Measurements from ENCODE around the gene ZIC1.

The ZIC1 gene

DNA sequence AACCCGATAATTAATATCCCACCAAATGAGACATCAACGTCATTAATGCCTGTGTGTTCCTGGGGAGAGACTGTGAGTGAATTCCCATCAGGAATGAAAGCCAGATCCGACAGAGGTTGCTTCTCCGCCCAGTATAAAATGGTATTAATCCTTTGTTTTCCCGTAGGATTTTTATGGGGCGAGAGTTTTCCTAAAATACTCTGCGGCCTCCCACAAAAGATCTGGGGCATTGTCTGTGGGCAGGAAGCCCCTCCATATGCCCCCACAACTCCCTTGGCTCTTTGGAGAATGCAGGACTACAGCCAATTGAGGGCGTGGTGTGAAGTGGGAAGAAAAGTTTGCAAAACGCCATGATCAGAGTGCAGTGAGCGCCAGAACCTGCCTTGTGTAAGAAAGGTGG lies 29.5 kb upstream of the ZIC1 start:
- DNase-seq (ENCODE audit: extremely low read depth in 1 of 2, low read depth in 1 of 2) = no peak

DNA sequence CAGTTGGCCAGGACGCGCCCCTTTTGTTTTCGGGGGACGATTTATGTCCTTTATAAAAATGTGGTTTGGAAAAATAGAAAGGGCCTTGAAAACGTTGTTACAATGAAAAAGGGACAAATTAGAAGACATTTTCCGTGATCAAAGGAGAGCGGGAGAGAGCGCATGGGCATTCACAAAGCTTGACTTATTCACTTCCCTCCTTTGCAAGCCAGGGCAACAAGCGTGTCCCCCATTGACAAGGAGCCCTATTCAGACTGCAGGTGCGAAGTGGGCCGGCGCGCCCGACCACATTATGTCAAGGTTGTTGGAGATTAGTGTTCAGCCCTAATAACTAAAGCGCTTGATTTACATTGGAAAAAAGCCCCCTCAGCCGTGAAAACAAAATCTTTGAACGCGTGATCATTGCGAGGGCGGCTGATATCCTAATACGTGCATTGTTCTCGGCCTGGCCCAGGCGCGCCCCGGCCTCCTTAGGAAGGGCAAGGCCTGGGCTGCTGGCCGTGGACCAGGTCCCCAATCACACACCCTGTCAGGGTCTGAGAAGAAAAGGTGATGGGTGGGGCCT lies 28.7 kb upstream of the ZIC1 start:
- no peak for DNase-seq (ENCODE audit: extremely low read depth in 1 of 2, low read depth in 1 of 2)

DNA sequence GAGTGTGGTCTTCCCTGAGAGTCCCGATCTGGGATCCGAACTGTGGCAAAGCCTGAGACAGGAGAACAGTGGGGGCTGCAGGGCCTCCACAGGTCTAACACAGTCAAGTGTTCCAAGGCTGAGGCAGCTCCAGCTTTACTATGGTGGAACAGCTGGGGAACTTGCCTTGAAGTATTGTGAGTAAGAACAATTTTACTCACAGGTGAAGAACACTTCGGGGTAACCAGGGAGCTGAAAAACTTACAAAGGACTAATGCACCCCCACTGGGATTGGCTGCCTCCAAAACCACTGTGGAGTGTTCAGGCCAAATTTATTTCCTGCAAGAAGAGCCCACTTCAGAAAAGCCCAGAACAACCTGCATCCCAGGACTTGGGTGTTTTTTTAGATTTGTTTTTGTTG lies 28.2 kb upstream of the ZIC1 start:
- no peak for DNase-seq (ENCODE audit: extremely low read depth in 1 of 2, low read depth in 1 of 2)

DNA sequence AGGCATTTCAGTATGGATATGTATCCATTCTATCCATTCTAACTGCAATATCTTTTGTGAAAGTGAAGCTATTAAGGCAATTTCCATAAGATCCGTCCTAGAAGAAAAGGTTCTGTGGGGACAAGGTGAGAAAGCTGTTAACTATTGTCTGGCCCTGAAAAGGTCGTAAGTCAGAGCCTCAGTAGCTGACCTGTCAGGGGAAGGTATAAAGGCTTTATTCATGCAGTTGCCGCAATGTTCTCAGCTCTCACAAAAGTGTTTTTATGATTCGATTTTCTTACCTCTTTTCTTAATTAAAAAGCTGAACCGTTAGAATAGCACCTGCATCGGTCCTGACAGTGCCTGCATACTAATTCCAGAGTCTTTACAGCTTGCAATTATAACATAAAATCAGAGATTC lies 27.6 kb upstream of the ZIC1 start:
- DNase-seq (ENCODE audit: extremely low read depth in 1 of 2, low read depth in 1 of 2) = no peak

DNA sequence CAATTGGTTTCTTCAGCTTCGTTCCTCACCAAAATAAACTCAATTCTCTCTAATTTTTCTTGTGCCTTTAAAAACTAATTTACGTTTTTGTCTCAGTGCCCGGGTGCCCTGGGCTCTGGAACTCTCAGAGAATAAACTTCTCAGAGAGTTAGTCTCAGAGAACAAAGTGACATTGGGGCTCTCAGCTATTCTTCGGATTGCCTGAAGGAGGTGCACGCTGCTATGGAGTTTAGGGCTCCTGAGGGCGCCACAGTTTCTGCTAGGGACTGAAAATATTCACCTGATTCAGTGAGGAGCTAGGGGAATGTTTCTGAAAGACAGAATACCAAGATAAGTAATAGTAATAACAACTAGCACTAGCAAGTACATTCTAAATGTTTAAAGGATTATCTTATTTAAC lies 25.5 kb upstream of the ZIC1 start:
- DNase-seq (ENCODE audit: extremely low read depth in 1 of 2, low read depth in 1 of 2) = no peak

DNA sequence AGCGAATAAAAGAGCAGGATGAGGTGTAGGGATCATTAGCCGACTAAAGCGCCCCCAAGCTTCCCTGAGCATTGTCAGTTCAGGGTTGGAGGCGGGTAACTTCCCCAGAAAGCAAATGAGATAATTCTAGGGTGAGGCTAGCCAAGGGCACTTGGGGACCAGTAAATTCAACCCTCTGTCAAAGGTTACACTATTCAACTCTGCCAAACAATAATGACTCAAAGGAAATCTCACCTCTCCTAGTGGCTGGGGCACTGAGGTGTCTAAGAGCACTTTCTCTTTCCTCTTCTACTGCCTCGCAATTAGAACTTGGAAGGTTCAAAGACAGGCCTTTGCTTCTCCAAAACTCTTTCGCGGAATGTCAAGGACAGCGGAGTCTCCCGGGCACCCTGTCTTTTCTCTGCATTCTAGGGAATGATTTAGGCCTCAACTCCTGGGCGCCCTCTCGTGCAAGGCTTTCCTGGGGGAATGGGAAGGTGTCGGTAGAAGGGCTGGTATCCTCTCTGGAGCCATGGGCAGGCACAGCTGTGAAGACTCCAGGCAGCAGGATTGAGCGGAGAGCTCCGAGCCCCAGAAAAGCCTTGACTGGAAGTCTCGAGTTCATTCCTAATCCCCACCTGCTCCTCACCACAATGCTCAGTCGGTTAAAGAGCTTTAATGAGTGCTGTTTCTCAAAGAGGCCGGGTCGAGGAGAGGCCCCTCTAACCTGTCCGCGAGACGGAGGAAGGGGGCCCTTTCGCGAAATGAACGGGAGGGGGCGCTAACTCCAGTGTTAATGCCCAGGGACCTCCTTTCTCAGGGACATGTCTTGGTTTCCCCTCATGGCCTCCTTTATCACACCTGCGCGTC lies 24.7 kb upstream of the ZIC1 start:
- DNase-seq (ENCODE audit: extremely low read depth in 1 of 2, low read depth in 1 of 2) = no peak

DNA sequence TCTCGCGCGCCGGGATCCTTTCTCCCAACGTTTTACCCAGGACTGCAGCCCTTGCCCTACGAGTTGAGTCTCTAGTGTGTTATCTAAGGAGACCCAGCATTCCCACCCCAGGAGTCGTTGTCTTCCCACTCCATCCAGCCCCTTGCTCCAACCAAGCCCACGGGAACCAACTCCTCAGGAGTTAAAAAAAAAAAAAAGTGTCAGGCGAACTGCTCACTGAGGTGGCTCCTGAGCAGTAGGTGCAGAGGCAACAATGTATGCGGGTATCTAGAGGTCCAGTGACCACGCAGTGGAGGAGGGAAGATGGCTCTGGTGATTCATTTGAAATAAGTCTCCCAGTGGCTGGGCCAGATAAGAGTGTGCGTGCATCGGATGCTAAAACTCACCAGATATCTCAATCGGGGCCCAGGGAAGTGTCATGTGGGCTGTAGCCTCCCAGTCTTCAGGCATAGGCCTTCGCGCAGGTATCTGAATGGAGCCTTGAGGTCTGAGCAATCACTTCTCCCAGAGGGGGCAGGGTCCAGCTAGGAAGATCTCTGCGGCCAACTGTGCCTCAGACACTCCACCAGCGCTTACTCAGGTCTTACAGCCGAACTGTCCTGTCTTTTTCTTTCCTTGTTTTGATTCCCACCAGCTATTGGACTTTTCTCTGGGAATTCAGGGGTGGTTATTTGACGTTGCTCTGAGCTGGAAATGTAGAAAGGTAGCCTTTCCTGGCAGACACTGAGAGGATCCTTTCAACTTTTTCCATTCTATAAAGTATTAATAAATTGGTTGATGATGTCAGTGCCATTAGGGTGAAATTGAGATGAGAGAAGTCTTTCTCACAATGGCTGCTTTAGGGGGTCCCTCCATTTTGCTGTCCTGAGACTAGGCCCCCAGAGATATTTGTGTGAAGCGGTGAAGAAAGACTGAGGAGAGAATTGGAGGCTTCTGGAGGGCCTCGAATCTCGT lies 23.8 kb upstream of the ZIC1 start:
- no peak for DNase-seq (ENCODE audit: extremely low read depth in 1 of 2, low read depth in 1 of 2)

DNA sequence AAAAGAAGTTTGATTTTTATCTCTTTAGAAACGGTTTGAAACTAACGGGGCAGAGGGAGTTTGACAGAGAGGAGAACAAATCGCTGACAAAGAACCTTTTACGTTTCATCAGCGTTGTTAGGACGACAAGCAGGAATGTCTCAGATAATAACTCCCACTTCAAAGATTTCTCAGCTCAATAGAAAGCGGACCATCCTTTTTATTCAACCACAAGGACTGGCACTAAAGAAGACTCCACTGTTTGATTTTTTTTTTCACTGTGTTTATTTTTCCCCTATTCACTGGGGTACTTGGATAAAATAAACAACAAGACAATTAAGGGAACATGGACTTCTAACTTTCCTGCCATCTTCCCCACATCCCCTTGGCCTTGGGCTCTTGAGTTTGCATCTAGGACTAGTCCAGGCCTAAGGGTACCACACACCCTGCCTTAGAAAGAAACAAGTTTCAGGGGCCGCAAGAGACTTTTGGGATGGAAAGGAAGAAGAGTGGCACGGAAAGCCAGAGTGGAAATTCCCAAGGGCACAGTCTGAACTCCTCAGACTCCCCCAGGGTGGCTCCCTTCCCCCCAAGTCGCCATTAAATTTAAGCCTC lies 21.8 kb upstream of the ZIC1 start:
- DNase-seq (ENCODE audit: extremely low read depth in 1 of 2, low read depth in 1 of 2) = no peak

DNA sequence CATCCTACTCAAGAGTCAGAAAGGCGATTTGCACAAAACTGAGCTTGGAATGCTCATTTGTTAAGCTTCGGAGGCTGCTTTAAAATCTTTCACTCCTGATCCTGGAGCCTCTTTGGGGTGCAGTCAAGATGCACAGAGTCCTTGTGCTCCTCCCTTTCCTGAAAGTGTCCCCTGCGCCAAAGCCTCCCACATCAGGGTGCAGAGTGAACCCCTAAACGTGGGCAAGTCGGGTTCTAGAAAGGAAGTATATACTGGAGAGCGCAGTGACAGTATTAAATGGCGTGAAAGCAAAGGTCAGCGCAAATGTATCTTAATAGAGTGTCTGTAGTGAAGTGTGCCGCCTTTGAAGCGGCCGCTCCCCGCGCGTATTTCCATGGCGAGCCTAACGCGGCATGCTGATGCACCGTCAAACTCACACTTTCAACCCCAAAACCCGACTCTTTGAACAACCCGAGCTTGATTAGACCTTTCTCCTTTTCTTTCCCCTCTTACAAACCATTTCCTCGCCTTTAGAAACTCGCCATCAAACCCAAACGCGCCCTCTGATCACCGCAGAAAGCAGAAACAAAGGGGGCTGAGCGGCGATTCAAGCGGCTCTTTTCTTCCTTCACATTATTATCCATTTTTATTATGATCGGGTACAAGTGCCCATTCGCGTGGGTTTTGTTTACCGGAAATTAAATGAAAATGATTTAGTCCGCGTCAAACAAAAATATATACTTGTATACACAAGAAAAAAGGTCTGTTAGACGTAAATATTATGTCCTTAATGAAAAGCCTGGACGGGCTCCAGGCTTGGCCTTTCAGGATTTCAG lies 21.1 kb upstream of the ZIC1 start:
- no peak for DNase-seq (ENCODE audit: extremely low read depth in 1 of 2, low read depth in 1 of 2)

DNA sequence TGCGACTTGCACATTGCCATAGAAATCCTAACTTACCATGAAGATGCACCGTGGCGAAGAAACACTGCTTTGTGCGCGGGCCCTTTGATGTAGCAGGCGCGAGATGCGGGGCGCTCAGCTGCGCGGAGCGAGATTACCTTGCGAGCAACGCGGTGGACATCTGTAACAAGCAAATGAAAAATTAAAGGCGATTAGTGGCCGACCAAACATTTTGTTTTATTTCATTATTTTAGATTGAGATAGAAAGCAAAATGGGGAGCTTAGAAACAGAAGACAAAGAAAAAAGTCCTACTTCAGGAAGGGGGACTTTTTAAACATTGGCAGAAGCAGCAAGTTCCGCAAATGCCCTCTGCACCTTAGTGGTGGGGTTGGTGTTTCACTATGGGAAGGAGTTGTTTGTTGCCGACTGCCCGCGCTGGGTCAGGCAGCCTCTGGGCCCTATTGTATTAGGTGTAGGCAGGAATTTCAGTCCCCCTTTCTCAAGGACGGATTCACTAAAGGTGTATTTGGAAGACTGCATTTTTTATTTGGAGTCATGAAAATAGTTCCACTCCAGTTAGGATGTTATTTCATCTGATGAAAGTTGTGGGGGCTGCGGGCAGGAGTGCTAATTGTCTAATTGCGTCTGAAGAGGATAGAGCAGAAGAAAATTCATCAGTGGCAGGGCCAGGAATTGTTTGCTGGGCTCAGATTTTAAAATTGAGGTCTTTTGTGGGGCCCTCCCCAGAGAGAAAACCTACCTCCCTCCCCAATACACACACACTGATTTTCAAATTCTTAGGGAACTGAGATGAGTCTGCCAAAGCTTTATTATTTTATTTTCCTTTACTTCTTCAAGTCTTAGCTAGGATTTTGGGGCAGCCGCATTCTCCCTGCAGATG lies 20.2 kb upstream of the ZIC1 start:
- no peak for DNase-seq (ENCODE audit: extremely low read depth in 1 of 2, low read depth in 1 of 2)

DNA sequence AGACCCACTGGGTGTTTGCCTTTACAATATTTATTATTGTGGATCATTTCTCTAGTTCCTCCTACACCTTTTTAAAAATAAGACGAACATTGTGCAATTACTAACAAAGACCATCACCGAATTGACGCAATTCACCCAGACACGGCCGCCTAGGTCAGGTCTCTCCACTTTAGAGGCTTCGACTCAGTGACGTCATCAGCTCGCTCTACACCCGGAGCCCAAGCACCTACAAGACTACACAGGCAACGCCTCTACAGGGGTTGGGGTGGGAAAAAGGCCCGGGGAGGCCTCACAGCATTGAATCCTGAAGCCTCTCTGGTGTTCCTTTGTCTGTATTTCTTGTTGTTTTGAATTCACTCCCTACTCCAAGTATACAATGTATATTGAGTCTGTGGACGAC lies 19.4 kb upstream of the ZIC1 start:
- DNase-seq (ENCODE audit: extremely low read depth in 1 of 2, low read depth in 1 of 2) = no peak

DNA sequence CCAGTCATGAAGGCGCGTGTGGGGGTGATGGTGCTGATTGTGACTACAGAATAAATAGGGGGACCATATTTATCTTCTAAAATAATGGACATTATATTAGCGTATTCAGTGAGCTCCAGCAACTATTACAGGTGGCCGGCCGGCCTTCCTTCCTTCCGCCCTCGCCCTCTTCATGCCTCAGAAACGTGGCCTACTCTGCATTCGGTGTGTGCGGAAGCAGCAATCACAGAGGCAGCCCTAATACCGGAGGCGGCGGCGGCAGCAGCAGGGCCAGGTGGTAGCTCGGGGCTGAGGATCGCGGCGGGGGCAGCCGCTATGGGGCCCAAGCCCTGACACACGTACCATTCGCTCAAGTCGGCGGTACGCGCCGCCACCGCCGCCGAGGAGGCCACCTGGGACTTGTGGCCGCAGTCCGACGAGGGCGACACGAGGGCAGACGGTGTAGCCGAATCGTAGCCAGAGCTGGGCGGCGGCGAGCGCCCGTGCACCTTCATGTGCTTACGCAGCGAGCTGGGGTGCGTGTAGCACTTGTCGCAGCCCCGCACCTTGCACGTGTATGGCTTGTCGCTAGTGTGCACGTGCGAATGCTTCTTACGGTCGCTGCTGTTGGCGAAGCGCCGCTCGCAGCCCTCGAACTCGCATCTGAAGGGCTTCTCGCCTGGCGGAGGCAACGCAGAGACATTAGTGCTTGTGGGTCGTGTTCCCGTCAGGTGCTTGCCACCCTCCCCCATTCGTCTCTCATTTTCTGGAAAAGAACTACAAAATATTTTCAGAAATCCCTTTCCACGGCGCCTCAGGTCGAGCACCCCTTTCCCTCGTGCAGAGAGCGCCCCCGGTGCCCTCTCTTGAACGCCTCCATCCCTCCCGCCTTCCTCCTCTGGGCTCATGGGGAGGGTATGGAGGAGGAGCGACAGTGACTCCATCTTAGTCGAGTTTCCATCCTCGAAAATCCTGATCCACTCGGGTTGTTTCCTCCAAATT lies 18.3 kb upstream of the ZIC1 start:
- DNase-seq (ENCODE audit: extremely low read depth in 1 of 2, low read depth in 1 of 2) = no peak

DNA sequence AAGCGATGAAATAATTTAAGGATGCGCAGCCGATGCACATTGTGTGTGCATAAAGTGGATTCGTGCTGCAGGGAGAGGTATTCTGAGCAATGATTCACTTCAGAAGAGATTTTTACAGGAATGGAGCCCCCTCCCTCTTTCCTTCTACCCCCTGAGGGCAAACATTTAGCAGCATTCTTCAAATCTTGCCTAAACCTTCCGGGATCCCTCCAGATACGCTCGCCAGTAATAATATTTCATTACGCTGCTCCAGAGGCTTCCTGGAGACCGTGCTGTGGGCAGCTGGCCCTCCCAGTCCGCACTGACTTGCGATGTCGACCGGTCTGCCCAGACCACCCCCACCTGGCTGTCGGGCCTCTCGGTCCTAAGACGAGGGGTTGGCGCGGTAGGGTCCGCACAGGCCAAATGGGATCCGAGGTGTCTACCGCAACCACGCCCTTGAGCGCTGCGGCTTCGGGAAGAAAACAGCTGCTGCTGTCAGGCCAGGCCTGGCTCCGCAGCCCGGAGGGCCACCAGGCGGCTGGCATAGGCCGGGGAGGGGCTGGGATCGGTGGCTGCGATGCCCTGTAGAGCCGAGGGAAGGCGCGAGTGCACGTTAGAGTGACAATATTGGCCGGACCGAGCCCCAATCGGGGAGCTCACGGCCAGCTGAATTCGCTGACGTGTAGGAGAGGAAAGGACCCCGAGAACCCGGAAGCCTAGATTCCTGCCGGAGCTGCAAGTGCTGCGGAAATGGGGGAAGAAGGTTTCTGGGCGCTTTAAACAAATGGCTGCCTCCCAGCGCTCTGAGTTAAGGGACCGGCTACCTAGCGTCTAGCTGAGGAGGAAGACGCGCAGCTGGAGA lies 17.2 kb upstream of the ZIC1 start:
- no peak for DNase-seq (ENCODE audit: extremely low read depth in 1 of 2, low read depth in 1 of 2)

DNA sequence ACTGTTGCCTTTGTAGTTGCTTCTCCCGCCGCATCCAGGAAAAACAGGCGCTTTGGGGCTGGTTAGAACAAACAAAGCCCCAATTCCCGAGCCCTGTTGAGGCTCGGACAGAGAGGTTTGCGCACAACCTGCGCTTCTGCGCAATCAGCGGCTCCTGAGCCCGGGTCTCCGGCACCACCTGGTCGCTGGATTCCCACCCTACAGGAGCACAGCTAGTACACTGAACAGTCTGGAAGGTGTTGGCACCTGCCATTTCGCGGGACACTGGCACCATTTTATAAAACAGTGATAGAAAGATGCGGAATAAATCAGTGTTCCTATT lies 16.6 kb upstream of the ZIC1 start:
- no peak for DNase-seq (ENCODE audit: extremely low read depth in 1 of 2, low read depth in 1 of 2)

DNA sequence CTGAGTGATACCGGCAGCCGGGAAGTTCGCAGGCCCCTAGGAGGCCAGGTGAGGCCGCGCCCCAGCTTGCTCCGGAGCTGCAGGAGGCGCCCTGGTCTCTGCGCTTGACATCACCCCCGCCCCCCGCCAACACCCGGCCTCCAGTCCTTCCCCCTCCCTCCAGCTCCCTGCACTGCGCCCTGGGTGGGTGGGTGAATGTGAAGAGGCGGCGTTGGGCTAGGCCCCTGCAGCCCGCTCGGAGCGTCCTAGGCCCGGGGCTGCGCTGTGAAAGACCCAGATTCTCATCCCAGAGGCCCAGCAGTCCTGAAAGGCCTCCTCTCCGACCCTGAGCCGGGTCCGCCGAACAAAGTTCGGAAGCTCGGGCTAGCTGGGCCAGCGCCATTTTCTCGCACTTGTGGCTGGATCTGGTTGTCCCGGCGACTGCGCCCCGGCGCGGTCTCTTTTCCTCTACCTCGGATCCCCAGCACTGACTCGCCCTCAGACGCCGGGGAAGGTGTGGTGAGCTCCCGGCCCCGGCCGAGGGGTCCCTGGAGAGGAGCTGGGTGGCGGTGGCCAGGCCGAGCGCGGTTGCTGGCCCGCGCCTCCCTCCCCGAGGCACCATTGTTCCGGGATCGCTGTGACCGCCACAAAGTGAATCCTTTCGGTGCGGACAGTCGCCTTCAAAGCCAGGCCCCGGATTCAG lies 15.8 kb upstream of the ZIC1 start:
- no peak for DNase-seq (ENCODE audit: extremely low read depth in 1 of 2, low read depth in 1 of 2)

DNA sequence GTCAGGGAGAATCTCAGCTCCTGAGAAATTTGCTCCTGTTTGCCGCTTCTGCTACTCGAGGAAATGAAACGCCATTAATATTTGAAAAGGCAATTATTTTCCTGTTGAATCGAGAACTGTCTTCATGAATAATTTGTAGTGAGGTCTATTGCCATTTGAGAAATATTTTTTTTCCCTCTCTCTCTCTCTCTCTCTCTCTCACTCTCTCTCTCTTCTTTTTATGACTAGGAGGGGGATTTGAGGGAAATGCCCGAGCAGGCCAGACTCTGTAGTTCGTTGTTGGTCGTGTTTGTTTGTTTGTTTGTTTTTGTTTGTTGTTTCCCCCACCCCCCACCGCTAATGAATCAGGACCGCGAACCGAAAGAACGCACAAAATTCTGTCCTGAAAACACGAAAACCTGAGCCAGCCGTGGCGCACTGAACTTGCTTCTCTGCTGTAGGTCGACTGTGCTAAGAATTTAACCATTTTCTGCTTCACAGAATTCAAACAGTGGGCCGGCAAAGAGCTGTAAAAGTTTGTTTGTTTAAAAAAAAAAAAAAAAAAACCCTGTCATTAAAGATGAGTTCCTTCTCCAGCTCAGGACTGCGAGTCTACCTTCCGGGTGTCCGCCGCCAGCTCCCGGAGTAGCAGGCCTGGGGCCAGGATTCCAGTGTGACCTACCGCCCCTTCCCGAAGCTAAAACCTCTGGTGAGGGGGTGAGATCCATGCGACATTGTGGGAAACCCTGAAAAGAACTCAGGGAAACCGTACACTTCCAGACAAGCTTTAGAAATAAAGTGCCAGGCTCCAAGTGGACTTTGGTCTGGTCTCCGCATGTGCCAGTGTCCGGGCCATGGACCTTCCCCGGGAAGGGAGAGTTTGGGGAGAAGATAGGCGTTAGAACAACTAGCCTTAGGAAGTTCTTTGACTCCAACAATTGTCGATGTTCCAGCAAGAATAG lies 15.0 kb upstream of the ZIC1 start:
- DNase-seq (ENCODE audit: extremely low read depth in 1 of 2, low read depth in 1 of 2) = no peak

Data from activated CD8-positive, alpha-beta memory T cell treated with anti-CD3 and anti-CD28 coated beads for 1 hour (primary cell).